NCI-H2107 (cell line): ENCODE measurements around the gene SECISBP2.
"Not testable (repeated sequence)": the region's sequence is repeated elsewhere in the genome, so short reads cannot be mapped to it uniquely, and the experiment has no call there.

Source experiments
- DNase-seq: peaks from one replicate; lab custom pipeline; 2025; lab: John Stamatoyannopoulos, UW

The SECISBP2 gene

DNA sequence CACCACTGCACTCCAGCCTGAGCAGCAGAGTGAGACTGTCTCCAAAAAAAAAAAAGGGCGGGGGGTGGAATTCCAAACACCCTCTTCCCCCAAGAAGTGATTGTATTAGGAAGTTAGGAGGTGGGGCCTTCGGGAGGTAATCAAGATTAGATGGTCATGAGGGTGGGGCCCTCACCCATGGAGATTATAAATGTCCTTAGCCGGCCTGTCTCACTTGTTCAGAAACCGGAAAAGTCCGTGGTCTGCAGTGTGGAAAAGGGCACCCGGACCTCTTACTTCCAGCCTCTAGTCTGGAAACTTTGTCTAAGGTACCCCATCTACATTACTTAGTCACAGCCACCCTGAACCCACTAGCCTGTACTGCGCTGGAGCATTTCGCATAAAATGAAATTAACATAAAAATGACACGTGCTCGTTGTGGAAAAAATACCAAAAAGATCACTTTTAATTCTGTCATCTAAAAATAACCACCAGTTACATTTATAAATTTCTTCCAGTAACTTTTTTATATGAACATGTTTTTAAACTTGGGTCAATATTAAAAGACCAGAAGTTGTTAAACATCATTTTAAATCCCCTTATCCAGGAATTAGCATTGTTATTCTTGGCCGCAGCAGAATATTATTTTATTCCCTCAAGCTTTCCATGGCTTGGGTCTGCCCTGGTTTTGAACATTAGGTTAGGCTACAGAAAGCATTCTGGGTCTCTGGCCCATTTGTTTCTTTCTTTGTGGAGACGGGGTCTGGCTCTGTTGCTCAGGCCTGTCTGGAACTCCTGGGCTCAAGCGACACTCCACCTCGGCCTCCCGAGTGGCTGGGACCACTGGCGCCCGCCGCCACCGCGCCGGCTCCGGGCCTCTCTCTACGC, 8.5 kb upstream of the SECISBP2 start:
- DNase-seq = no peak

DNA sequence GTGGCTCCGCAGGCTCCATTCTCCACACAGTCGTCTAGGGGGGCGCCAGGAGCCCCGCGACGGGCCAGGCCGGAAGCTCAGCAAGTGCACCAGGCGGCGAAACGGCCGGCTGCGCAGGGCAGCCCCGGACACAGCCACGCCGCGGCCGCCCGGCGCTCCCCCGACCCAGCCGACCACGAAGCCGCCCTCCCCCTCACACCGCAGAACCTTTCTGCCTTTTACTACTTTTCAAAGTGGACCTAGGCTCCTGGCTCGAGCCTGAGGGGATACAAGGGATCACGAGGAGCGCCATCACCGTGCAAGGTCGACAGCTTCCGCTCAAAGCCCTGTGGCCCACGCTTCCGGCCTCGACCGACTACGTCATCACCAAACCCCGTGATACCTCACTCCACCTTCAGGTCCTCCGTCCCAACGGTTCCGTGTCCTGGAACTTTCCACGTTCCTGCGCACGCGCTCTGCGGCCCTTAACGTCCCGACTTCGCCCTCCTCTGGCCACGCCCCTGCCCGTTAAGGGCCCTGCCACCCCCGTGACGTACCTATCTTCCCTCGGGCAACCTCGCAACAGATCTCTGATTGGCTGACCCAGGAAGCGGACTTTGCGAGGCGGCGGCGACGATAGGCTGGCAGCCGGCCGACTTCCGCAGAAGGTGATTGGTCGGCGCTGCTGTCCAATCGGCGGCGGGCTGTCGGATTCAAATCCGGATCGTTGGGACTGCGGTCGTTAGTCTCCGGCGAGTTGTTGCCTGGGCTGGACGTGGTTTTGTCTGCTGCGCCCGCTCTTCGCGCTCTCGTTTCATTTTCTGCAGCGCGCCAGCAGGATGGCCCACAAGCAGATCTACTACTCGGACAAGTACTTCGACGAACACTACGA, 7.6 kb upstream of the SECISBP2 start, which contains the start of gene CKS2:
Gene CKS2, plus strand, starts transcription at position 721 of the 871 bp plus-strand sequence. Its CDS starts 98 bp downstream, at position 819.
- DNase-seq = peak; percentile 98

DNA sequence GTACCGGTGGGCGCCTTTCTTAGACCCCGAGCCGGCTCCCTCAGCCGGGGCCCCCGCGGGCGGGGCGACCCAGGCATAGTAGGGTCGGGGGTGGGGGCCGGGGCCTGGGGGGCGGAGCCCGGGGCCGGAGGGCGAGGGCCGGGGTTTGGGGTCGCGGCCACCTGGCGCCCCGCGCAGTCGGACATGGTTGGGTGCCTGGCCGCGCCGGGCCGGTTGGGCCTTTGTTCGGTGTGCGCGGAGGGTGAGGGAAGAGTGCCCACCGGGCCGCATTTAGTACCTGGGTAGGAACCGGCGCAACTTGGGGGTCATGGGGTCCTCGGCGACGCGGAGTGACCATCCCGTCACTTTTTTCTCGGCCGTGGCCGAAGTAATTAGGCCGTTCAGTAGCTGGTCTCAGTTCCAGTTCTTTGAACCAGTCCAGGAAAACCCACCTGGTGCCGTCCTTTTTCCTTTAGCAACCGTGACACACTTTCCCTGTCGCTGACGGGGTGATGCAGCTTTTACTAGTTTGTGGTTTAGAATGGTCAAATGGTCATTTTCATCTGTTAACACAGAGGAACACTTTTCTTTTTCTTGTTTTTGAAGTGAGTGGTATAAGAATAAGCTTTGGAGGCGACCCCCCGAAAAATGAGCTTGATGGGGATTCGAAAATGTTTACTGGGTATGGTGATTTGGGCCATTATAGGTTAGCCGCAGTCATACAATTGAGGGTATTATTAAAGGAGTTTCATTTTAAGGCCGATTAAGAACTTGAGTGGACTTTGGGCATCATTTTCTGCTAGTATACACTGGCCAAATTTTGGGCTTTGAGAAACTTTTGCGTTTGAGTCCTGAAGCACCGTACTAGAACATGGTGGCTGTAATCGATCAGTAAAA, 6.7 kb upstream of the SECISBP2 start:
- DNase-seq = no peak

DNA sequence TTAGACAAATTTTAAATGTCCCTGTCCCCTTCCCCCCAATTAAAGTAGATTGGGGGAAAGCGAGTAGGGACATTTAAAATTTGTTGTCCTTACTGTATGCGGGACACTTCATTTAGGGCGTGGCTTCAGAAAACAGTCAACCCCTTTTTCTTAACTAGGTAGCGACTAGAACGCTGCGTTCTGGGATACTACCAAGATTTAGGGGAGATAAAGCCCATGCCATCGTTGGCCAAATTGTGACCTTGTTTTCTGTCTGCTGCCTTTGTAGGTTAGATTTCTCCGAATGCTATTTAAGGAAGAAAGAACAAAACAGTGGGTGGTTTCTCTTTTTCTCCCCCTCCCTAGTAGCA, 6.1 kb upstream of the SECISBP2 start:
- DNase-seq = no peak

DNA sequence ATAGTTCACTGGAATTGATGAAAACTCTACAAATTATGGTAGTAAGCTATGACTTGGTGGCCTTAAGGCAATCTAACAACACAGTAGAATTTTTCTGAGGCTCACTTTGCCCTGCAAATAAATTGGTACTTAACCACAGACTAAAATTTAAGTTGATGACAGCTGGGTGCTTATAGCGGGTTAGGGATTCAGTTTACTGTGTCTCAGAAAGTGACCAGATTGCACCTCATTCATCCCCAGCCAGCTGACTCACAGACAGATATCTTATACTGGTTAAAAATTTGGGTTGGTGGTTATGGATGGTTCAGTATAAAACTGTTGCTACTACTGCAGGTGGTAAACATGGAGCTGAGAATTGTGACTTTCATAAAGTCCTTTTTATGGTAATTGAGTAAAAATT, 4.5 kb upstream of the SECISBP2 start:
- DNase-seq = no peak

DNA sequence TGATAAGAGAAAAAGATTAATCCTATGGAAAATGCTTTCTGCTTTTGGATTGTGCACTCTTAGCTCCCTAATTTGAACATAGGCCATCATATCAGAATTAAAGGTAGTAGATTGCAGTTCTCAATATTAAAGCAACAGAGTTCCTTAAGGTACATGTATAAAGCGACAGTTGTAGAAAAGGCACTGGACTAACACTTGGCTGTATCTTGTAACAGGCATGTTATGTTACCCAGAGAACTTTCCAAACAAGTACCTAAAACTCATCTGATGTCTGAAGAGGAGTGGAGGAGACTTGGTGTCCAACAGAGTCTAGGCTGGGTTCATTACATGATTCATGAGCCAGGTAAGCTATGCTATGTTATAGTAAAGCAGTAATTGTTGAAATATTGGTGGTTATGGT, 3.3 kb upstream of the SECISBP2 start:
- no peak for DNase-seq

DNA sequence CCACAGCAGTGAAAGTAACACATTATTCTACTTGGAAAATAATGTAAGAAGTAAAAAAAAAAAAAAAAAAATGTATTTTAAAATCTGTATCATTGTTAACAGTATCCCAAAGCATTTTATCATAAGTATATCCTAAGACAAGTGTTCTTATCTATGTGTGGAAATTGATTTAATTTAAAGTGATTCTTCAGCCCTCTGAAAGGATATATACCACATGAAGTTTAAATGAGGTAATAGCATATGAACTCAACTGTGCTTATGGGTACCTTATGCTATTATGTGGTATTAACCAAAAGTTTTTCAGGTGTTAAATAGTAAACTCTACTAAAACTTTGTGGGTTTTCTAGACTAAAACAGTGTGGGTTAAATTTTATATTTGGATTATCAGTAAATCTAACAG, 2.8 kb upstream of the SECISBP2 start:
- no peak for DNase-seq

DNA sequence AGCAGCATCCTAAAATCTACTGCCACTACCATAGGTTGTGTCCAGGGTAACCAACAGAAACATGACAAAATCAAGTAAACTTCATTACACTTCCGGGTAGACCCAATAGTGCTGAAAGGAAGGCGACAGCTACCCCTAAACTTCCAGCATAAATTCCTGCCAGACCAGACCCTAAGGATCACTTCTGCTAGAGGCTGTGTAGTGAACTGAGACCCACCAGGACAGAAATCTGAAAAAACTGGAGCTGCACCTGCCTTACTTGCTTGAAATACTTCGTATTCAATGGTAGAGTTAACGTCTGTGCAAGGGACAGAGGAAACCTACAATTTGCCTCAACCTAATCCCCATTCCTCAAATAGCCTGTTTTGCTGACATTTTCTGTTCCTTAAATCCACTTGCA, 1.0 kb upstream of the SECISBP2 start:
- DNase-seq = no peak

DNA sequence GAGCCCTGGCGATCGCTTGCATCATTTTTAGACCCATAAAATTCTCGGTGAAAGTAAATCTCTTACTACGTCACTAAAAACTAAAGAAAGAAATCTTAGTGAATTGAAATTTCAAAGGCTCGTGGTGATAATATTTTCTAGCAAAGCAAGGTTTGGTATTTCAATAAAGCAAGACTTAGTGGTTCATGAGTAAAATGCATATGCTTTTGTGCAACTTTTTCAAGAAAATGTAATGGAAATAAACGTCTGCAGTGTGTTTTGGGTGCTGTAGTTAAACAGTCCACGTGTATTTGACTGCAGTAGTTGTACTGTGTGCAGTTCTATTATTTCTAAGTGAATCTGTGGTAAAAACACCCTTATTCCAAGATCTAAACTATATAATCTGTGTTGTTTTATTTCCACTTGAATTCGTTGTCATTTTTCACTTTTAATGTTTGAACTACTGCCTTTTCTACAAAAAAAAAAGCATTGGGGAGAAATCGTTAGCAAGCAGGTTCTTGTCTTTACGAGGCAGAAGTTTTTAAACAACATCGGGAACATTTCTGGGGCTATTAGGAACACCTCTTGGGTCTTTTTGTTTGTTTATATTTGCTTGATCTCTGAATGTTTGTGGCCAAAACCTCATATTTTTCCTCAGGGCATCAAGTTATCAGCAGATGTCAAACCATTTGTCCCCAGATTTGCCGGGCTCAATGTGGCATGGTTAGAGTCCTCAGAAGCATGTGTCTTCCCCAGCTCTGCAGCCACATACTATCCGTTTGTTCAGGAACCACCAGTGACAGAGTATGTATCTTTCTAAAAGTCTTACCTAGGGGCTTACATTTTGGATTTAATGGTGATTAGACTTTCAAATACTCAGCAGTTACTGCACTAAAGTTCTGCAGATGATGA, 960 bp downstream of the SECISBP2 start:
- no peak for DNase-seq

DNA sequence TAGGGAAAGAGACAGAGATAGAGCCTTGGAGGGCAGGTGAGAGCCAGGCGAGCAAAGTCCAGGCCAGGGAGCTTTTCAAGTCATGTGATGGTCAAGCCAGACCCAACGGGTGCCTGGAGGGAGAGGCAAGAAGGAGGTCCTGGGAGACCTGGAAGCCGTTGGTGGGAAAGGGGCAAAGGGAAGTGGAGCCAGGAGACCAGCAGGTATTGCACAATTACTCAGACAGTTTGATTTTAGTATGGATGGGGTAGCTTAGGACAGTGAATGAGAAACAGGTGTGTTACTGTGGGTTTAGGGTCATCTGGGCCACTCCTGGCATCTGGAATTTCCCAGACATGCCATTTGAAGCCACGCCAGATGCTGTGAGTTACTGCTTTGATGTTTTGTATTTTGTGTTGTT, 5.1 kb downstream of the SECISBP2 start:
- no peak for DNase-seq

DNA sequence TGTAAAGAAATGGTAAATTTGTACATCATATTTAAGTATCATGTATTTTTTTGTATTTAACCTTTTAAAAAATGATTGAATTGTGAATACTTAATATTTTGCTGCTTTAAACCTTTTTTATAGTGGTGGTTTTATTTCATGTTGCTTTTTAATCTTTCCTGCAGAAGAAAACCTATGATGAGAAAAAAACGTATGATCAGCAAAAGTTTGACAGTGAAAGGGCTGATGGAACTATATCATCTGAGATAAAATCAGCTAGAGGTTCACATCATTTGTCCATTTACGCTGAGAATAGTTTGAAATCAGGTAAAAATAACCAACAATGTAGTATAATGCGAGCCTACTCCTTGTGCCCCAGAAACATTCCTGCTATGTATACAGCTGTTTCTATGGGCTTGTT, 7.4 kb downstream of the SECISBP2 start:
- no peak for DNase-seq

DNA sequence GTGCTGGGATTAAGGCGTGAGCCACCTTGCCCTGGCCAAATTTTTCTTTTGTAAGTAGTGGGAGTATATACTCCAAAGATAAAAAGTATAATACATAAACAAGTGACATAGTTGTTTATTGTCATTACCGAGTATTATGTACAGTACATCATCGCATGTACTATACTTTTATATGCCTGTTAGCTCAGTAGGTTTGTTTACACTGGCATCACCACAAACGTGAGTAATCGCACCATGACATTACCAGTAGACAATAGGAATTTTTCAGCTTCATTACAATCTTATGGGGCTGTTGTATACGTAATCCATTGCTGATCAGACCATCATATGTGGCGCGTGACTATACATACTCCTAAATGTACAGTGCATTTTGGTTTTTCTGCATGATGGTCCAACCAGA, 9.8 kb downstream of the SECISBP2 start:
- no peak for DNase-seq

DNA sequence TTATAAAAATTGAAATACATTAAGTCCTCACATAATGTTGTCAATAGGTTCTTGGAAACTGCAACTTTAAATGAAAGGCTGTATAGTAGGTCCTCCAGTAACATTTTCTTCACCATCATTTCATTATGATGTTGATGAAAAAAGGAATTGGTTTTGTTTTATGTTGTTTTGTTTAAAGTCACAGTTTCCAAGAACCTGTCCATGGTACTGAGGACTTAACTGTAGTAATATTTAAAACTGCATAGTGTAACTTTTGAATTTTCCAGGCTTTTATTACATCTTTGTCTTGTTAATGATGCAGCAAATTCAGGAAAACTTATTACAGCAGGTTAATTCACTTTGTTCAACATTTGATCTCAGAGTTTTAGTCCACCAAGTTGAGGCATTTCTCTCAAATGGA, 11.6 kb downstream of the SECISBP2 start:
- DNase-seq = no peak

DNA sequence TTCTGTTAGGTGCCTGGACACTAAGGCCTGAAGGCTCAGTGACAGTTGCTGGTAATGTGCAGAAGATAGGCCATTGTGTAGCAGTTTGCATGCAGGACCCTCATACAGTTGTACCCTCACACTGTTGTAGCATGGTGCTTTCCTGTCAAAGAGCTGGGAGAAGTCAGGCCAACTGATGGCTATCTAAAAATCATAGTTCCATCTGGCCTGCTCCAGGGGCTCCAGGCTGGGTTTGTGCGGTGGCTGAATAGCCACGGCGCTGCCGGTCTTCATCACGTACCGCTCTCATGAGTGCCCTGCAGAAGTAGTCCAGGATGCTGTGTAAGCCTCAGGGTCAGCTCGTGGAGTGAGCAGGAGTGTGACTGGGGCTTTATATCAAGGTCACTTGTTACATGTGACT, 12.2 kb downstream of the SECISBP2 start:
- no peak for DNase-seq

DNA sequence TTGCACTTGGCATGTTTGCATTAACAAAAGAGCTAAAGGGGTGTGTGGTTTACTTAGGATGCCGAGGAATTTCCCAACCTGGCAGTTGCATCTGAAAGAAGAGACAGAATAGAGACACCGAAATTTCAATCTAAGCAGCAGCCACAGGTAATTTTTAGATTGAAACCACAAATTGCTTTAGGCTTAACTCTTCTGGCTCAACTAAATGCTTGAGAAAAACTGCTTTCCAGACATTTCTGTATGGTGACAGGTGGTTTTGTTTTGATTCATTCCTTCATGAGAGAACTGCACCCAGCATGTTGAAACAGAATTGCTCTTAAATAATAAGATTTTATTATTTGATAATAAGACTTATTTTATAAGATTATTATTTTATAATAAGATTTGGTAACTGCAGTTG, 21.5 kb downstream of the SECISBP2 start:
- DNase-seq = no peak

DNA sequence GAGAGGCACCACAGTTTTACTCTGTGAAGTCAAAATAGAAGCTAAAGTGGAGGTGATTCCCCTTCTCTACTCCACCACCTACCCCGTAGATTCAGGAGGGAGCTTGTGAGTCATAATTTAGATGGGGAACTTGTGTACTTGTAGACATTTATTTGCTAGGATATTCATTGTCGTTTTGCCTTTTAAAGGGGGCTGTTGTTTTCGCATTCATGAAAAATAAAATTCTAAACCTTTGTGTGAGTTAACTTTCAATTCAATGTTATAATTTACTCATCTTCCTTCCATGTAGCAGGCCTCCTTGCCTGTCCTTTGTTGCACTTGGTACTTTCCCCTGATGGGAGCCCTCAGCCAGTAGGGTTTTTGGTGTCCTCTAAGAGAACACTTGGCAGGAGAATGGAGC, 22.0 kb downstream of the SECISBP2 start:
- no peak for DNase-seq

DNA sequence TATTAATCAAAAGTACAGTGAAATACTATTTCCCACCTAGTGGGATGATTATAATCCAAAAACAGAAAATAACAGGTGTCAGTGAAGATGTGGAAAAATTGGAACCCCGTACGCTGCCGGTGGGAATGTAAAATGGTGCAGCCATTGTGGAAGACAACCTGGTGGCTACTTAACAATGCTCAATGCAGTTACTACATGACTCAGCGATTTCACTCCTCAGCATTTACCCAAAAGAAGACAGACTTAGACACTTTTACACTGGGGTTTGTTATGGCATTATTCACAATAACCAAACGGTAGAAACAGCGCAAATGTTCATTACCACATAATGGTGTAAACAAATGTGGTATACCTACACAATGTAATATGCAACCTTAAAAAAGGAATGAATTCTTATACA, 23.9 kb downstream of the SECISBP2 start:
- no peak for DNase-seq

DNA sequence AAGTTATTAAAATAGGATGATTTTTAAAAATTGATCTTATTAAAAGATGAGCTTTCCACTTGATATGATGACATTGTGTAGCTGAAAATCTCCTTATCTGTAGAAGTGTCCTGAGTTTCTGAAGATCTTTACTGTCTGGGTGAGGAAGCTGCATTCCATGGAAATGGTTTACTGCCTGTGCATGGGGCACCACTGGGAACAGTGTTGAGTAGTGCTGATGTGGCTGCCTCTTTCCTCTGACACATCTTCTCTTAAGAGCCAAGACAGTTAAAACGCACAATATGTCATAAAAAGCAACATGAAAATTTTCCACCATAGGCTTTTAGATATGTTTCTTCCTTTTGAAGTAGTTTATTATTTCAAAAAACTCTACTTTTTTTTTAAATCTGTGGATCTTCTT, 24.6 kb downstream of the SECISBP2 start:
- no peak for DNase-seq

DNA sequence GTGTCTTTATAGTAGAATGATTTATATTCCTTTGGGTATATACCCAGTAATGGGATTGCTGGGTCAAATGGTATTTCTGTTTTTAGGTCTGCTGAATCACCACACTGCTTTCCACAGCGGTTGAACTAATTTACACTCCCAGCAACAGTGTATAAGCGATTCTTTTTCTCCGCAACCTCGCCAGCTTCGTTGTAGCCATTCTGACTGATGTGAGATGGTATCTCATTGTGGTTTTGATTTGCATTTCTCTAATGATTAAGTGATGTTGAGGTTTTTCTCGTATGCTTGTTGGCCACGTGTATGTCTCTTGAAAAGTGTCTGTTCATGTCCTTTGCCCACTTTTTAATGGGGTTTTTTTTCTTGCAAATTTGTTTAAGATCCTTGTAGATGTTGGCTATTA, 25.5 kb downstream of the SECISBP2 start:
- not testable (repeated sequence) for DNase-seq

DNA sequence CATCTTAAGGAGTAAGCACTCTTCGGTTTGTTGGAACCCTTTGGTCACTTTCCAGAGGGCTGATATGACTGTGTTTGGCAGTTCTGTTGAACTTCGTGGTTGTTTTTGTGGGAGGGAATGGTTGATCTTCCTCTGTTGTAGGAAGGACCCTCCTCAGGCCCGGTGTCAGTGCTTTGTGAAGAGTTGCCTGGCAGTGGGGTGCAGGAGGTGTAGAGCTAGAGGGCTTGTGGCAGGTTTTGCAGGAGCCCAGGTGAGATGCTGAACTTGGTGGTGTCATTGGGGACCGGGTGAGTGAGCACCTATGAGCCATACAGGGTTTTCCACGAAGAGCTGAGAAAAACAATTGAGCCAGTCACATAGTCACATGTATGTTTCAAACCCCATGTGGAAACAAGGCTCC, 27.2 kb downstream of the SECISBP2 start:
- no peak for DNase-seq

DNA sequence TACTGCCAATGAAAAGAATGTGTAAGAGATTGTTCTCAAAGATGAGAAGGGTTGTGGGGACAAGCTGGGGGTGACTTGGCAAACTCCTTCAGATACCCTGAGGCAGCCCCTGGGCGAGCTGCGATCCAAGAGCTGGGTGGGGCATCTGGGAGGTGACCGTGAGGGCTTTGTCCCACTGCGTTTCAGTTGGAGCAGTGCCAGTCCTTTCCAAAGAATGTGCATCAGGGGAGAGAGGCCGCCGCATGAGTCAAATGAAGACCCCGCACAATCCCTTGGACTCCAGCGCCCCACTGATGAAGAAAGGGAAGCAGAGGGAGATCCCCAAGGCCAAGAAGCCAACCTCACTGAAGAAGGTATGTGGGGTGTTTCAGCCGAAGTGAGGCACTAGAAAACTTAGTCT, 28.4 kb downstream of the SECISBP2 start:
- DNase-seq = no peak
